COLO668 (cell line): ENCODE measurements around the gene DDX39A.
"Not testable (repeated sequence)": the region's sequence is repeated elsewhere in the genome, so short reads cannot be mapped to it uniquely, and the experiment has no call there.

Experiments
- DNase-seq: peaks from one replicate; lab custom pipeline; 2025; ENCODE audit not compliant: unreplicated experiment; lab: John Stamatoyannopoulos, UW

Gene DDX39A

DNA sequence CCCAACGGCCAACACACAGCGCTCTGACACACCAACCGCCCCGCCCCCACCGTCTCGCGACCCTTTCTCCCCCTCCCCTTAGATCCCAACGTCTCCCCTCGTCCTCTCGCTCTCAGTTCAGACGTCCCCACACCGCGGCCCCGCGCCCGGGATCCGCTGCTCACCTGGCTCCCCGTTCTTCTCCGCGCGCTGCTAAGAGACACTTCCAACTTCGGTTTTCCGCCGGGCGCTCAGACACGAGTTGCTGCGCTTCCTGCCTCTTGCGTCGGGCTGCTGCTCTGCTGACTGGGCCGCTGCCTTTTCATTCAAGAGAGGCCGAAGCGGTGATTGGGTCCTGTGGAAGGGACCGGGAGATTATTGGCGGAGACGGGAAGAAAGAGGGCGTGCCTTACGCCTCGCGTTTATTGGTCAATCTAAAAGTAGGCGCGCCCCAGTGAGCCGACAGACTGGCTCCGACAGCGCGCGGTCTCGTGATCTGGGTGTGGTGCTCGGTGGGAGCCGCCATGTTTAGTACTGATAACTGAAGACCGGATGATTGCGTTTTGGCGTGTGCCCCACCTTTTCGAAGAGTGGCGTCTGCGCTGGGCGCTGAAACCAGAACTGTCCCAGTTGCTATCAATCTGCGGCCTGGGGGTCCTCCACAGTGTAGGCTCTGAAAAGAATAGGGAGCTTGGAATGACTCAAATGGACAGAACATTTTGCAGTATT, at the start of gene DDX39A:
TSS of gene DDX39A (minus strand) at position 236 of the 708 bp plus-strand sequence. CDS start 6,121 bp downstream, outside the sequence.
- DNase-seq, result peak; percentile 98

- DNase-seq, result no peak
Measured at GRCh38 chr19:14467816-14468215, 48.7 kb upstream of the DDX39A start.

DNA sequence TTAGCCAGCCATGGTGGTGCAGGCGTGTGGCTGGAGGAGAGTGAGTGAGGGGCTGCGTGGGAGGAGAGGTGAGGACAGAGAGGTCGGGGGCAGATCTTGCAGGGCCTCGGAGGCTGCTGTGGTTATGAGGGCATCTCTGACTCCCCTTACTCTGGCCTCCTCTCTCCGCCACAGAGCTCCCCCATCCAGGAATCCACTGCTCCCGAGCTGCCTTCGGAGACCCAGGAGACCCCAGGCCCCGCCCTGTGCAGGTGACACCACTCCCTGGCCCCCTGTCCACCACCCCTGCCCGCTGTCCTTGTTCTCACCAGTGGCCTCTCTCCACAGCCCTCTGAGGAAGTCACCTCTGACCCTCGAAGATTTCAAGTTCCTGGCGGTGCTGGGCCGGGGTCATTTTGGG, 48.2 kb upstream of the DDX39A start:
- no peak for DNase-seq

DNA sequence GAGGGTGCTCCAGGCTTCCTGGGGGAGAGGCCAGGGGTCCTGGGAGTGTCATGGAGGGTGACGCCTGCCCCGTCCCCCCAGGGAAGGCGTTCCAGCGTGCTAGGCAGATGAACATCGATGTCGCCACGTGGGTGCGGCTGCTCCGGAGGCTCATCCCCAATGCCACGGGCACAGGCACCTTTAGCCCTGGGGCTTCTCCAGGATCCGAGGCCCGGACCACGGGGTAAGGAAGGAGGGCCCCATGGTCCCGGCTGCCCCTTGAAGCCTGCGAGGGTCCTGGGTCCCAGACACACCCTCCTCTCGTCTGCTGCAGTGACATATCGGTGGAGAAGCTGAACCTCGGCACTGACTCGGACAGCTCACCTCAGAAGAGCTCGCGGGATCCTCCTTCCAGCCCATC, 44.6 kb upstream of the DDX39A start:
- no peak for DNase-seq

- DNase-seq, result not testable (repeated sequence)
Measured at GRCh38 chr19:14462401-14462800, 43.3 kb upstream of the DDX39A start.

GRCh38 chr19:14460935-14461334, 41.8 kb upstream of the DDX39A start:
- no peak for DNase-seq

DNA sequence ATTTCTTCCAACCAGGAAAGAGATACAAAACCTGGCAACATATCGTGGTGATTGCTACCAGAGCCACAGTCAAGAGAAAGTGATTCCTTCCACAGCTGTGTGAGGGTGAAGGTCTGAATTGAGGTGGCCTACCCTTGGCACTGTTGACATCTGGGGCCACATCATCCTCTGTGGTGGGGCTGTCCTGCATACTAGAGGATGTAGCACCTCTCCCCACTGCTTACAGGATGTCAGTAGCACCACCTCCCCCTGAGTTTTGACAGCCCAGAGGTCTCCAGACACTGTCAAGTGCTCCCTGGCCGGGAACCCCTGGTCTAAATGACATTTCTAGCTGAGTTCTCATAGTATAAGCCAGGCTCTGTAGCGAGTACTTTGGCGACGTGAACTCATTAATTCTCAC, 40.6 kb upstream of the DDX39A start:
- DNase-seq, result no peak

DNA sequence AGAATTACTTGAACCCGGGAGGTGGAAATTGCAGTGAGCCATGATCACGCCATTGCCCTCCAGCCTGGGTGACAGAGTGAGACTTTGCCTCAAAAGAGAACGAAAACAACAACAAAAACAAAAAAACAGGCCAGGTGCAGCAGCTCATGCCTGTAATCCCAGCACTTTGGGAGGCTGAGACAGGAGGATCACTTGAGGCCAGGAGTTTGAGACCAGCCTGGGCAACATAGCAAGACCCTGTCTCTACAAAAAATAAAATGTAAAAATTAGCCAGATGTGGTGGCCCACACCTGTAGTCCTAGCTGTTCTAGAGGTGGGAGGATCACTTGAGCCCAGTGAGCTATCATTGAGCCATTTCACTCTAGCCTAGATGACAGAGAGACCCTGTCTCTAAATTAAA, 33.2 kb upstream of the DDX39A start:
- DNase-seq, result not testable (repeated sequence)

DNA sequence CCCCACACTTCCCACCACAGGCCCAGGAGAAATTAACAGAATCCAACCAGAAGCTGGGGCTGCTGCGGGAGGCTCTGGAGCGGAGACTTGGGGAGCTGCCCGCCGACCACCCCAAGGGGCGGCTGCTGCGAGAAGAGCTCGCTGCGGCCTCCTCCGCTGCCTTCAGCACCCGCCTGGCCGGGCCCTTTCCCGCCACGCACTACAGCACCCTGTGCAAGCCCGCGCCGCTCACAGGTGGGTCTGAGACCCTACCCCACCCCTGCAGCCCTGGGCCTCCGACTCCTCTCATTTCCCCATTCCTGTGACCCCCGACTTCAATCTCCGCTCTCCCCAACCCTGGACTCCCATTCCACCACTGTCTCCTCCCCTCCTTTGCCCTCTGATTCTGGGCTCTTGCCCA, 31.7 kb upstream of the DDX39A start:
- DNase-seq, result no peak

DNA sequence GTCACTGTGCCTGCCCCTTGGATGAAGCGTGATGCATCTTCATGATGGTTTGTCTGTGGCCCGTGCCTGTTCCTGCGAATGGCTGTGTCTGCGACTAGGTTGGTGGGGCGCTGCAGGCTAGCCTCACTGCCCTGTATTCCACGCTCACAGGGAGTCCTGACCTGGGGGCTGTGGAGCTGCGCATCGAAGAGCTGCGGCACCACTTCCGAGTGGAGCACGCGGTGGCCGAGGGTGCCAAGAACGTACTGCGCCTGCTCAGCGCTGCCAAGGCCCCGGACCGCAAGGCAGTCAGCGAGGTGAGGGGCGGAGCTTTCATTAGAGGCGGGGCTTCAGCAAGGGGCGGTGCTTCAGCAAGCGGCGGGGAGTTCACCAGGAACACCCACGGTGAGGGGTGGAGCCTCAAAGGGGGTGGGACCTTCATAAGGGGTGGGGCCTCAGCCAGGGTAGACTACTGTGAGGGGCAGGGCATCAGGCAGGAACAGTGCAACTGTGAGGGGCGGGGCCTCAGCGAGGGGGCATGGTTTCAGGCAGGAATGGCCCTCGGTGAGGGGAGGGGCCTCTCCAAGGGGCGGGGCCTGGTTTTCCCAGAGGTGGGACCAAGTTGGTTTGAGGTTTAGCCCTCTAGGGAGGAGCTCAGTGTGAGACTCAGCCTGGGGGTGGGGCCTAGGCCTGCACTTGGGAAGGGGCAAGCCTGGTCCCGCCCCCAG, 31.2 kb upstream of the DDX39A start:
- peak; percentile 54 for DNase-seq

DNA sequence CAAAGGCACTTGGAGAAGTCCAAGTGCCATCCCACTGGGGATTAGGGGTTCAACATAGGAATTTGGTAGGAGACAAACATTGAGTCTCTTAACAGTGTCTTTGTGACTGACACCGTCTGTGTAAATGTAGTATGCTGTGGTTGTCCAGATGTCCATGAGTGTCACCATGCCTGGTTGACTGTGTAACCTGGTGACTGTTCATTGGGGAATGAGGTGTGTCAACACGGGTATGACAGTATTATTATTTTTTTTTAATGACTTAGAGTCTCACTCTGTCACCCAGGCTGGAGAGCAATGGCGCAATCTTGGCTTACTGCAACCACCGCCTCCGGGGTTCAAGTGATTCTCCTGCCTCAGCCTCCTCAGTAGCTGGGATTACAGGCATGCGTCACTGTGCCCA, 30.2 kb upstream of the DDX39A start:
- no peak for DNase-seq

- no peak for DNase-seq
Measured at GRCh38 chr19:14446336-14447036, 27.3 kb upstream of the DDX39A start.

DNA sequence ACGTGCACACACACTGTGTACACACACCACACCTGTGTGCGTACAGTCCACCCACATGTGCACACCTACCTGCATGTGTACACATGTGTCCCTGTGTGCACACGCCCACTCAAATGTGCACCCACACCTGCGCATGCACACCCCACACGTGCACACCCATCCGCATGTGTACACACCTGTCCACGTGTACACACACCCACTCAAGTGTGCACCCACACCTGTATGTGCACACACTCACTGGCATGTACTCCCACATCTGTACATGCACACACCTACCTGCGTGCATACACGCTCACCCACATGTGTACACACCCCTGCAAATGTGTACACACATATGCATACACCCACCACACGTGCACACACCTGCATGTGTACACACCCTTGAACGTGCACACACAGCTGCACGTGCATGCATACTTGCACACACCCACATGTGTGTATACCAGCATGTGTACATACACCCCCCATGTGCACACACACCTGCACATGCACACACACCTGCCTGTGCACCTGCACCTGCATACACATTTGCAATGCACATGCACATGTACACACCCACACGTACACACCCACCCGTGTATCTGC, 24.6 kb upstream of the DDX39A start:
- DNase-seq, result no peak

GRCh38 chr19:14442891-14443631, 23.9 kb upstream of the DDX39A start:
- no peak for DNase-seq

- DNase-seq, result no peak
Measured at GRCh38 chr19:14441041-14441938, 22.1 kb upstream of the DDX39A start.

- no peak for DNase-seq
Measured at GRCh38 chr19:14440049-14440448, 20.9 kb upstream of the DDX39A start.

DNA sequence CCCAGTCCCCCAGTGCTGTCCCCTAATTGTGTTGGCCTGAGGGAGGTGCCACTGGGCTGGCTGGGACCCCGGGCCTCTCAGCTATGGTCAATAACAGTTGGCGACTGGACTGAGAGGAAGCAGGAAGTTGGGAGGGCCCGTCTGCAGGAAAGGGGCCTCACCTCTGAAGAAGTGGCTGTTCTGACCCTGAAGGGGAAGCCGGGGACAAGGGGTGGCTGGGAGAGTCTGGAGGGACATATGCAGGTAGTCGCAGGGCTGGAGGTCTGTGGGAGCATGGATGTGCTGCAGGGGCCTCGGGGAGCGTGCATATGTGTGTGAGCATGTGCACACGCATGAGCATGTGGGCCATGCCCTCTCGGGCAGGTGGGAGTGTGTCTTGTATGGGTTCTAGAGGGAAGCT, 19.9 kb upstream of the DDX39A start:
- DNase-seq, result no peak

- DNase-seq, result no peak
Measured at GRCh38 chr19:14437578-14438140, 18.5 kb upstream of the DDX39A start.

DNA sequence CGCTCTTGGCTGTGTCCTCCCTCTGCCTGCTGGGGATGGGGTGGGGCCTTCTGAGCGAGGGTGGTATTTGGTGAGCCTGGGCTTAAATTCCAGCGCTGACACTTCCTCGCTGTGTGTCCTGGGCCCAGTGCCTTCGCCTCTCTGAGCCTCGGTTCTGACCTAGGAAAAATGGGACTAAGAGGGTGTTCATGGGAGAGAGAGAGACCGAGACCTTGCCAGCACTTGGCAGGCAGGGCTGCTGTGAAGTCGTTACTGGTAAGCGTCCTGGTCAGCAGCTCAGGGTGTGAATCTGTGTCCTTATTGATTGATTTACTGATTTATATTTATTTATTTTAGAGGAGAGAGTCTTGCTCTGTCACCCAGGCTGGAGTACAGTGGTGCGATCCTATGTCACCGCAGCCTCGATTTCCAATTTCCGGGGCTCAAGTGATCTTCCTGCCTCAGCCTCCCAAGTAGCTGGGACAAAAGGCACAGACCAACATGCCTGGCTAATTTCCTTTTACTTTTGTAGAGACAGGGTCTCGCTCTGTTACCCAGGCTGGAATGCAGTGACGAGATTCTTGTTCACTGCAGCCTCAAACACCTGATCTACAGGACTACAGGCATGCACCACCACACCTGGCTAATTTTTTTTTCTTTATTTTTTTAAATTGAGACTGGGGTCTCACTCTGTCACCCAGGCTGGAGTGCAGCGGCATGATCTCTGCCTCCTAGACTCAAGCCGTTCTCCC, 16.3 kb upstream of the DDX39A start:
- DNase-seq, result no peak
